PC-3 (cell line): ENCODE measurements around the gene FBXO31. TPM values are rescaled to one million over a fixed set of nuclear protein-coding genes. Genes with fewer than 3 reads are reported as not detected.

ENCODE experiments used
- ATAC-seq: fragments of 200-7000 bp; cut with Tn5 transposase; 2 replicates; pipeline ENCODE4 v1.9.1; 2020; ENCODE audit warnings: mild to moderate bottlenecking, moderate library complexity
- BruUV-seq: library from RNA; stranded (reverse); fragments of 400-500 nt; replicated peaks from 2 replicates; lab custom pipeline; 2021; lab: Mats Ljungman, UMichigan
- CTCF ChIA-PET: fragments of 300-600 bp; sonication (Branson Sonifier 250); formaldehyde crosslinking; loops from one replicate; lab custom pipeline; 2022; ENCODE audit warnings: antibody characterized with exemption; lab: Charles Lee
- POLR2A ChIA-PET: fragments of 300-600 bp; sonication (Branson Sonifier 250); formaldehyde crosslinking; loops from one replicate; lab custom pipeline; 2022; ENCODE audit warnings: antibody characterized with exemption; ENCODE audit not compliant: unreplicated experiment; lab: Charles Lee
- DNase-seq: peaks from one replicate; pipeline ENCODE4 v3.0.0-alpha.2; 2015
- H2AFZ ChIP-seq: fragments of 300-600 bp; sonication (generic); 2 replicates; pipeline ENCODE4 v1.6.0; 2016; ENCODE audit warnings: antibody characterized with exemption, low read length
- H3F3A ChIP-seq: fragments of 300-600 bp; sonication (generic); one replicate; pipeline ENCODE4 v1.6.0; 2017; ENCODE audit warnings: antibody characterized with exemption, low read length, control low read depth, mild to moderate bottlenecking; ENCODE audit not compliant: unreplicated experiment
- H3K27ac ChIP-seq: fragments of 300-600 bp; sonication (generic); 2 replicates; pipeline ENCODE4 v1.5.1; 2016; ENCODE audit warnings: mild to moderate bottlenecking, low read length
- H3K27me3 ChIP-seq: fragments of 300-600 bp; sonication (generic); 2 replicates; pipeline ENCODE4 v1.6.1; 2016; ENCODE audit warnings: low read length, mixed read lengths
- H3K36me3 ChIP-seq: fragments of 300-600 bp; sonication (generic); 2 replicates; pipeline ENCODE4 v1.6.1; 2016; ENCODE audit warnings: low read depth, mixed run types, low read length, mixed read lengths
- H3K4me1 ChIP-seq: fragments of 300-600 bp; sonication (generic); 2 replicates; pipeline ENCODE4 v1.5.1; 2016; ENCODE audit warnings: low read length; ENCODE audit not compliant: insufficient read depth
- H3K4me2 ChIP-seq: fragments of 300-600 bp; sonication (generic); 2 replicates; pipeline ENCODE4 v1.6.0; 2016; ENCODE audit warnings: low read length
- H3K4me3 ChIP-seq: fragments of 300-600 bp; sonication (generic); 2 replicates; pipeline ENCODE4 v1.5.1; 2016; ENCODE audit warnings: mild to moderate bottlenecking, low read length, mixed read lengths
- H3K79me2 ChIP-seq: fragments of 300-600 bp; sonication (generic); 2 replicates; pipeline ENCODE4 v1.6.1; 2017; ENCODE audit warnings: low read length, mixed read lengths
- H3K9ac ChIP-seq: fragments of 300-600 bp; sonication (generic); 2 replicates; pipeline ENCODE4 v1.6.0; 2016; ENCODE audit warnings: mild to moderate bottlenecking, low read length
- H3K9me2 ChIP-seq: fragments of 300-600 bp; sonication (generic); replicated peaks from 2 replicates; pipeline ENCODE4 v1.6.1; 2016; ENCODE audit warnings: mixed run types, low read length, mixed read lengths
- H3K9me3 ChIP-seq: fragments of 300-600 bp; sonication (generic); 2 replicates; pipeline ENCODE4 v1.6.1; 2016; ENCODE audit warnings: low read length, mixed read lengths
- H4K20me1 ChIP-seq: fragments of 300-600 bp; sonication (generic); 2 replicates; pipeline ENCODE4 v1.6.1; 2016; ENCODE audit warnings: low read length, mixed read lengths
- CTCF ChIP-seq: fragments of 300-600 bp; sonication (generic); conservative IDR thresholded peaks from 2 replicates; pipeline ENCODE4 v1.5.1; 2017; ENCODE audit warnings: antibody characterized with exemption, low read depth, mild to moderate bottlenecking, low read length
- EZH2 ChIP-seq: fragments of 300-600 bp; sonication (generic); IDR thresholded peaks from one replicate; pipeline ENCODE4 v1.6.1; 2017; ENCODE audit warnings: antibody characterized with exemption, mild to moderate bottlenecking, low read length; ENCODE audit not compliant: unreplicated experiment
- EZH2phosphoT487 ChIP-seq: fragments of 300-600 bp; sonication (generic); IDR thresholded peaks from 2 replicates; pipeline ENCODE4 v1.6.1; 2018; ENCODE audit warnings: mild to moderate bottlenecking, antibody characterized with exemption, low read length, borderline replicate concordance
- intact Hi-C: fragments of 100-400 bp; cut with micrococcal nuclease; formaldehyde crosslinking; loops from 2 replicates; pipeline ENCODE4 v1.9.0; 2023
- total RNA-seq: library from RNA; depleted of rRNA; stranded (reverse); fragments of >200 nt; gene quantifications from 2 replicates; pipeline ENCODE4 v1.2.3, GENCODE V29; 2014

FBXO31 gene
- total RNA-seq, 1 experiment from 2014 or later, result 14.8 TPM

- Histone ChIP-seq H3K4me2 (no peak overlapping the region), H3K9ac (no peak overlapping the region), H4K20me1 (no peaks in the 10 kb centered on the region), H3K27ac (no peak overlapping the region), H3F3A (no peaks in the 10 kb centered on the region), H3K9me3 (no peaks in the 10 kb centered on the region), H3K79me2 (no peaks in the 10 kb centered on the region), H3K9me2 (no peaks in the 10 kb centered on the region), H3K4me3 (no peak overlapping the region), H3K4me1 (no peaks in the 10 kb centered on the region), H2AFZ (no peak overlapping the region), H3K36me3 (no peaks in the 10 kb centered on the region), H3K27me3 (no peaks in the 10 kb centered on the region)
- no TSS peak for BruUV-seq
- DNase-seq, result no peak
- CTCF ChIA-PET, result no interaction called here
- POLR2A ChIA-PET, result no interaction called here
- intact Hi-C loops, result no loop called here
- TF ChIP-seq CTCF, result no peak
- no peak for TF ChIP-seq EZH2
- TF ChIP-seq EZH2phosphoT487, result no peak
- ATAC-seq, result no peak
These were observed 48.6 kb downstream of the FBXO31 start for GRCh38 chr16:87334651-87335624.

GRCh38 chr16:87333581-87334331 lies 49.8 kb downstream of the FBXO31 start:
- Histone ChIP-seq H3K27ac (no peak overlapping the region), H3K36me3 (no peaks in the 10 kb centered on the region), H2AFZ (no peak overlapping the region), H3K4me2 (no peak overlapping the region), H3K9me3 (no peaks in the 10 kb centered on the region), H3K9me2 (no peaks in the 10 kb centered on the region), H4K20me1 (no peaks in the 10 kb centered on the region), H3K27me3 (no peaks in the 10 kb centered on the region), H3K79me2 (no peaks in the 10 kb centered on the region), H3K4me1 (no peaks in the 10 kb centered on the region), H3K9ac (no peak overlapping the region), H3K4me3 (no peak overlapping the region), H3F3A (no peaks in the 10 kb centered on the region)
- DNase-seq, result no peak
- no TSS peak for BruUV-seq
- CTCF ChIA-PET, result no interaction called here
- POLR2A ChIA-PET, result no interaction called here
- no peak for ATAC-seq
- intact Hi-C loops, result no loop called here
- TF ChIP-seq EZH2phosphoT487, result no peak
- TF ChIP-seq EZH2, result no peak
- TF ChIP-seq CTCF, result no peak
